Parathyroid adenoma (tissue), 2 donors: ENCODE results near the gene RAPSN.
A peak's percentile ranks its signal among the peaks of the same experiment; 100 is the strongest.
"Not testable (repeated sequence)": the region's sequence is repeated elsewhere in the genome, so short reads cannot be mapped to it uniquely, and the experiment has no call there.

Experiments
- H2AFZ ChIP-seq: fragments of 300-600 bp; sonication (generic); one replicate; pipeline ENCODE4 v1.7.0; 2017; ENCODE audit warnings: antibody characterized with exemption, mild to moderate bottlenecking
- H3K27ac ChIP-seq: fragments of 300-600 bp; sonication (generic); one replicate; pipeline ENCODE4 v1.7.0; 2017
- H3K27me3 ChIP-seq: fragments of 300-600 bp; sonication (generic); one replicate; pipeline ENCODE4 v1.7.0; 2017; ENCODE audit warnings: low read length; ENCODE audit not compliant: control insufficient read depth, insufficient read depth
- H3K36me3 ChIP-seq: fragments of 300-600 bp; sonication (generic); one replicate; pipeline ENCODE4 v1.7.0; 2017; ENCODE audit warnings: low read length; ENCODE audit not compliant: control insufficient read depth, insufficient read depth
- H3K4me1 ChIP-seq: fragments of 300-600 bp; sonication (generic); one replicate; pipeline ENCODE4 v1.7.0; 2017; ENCODE audit warnings: control low read depth
- H3K4me2 ChIP-seq: fragments of 300-600 bp; sonication (generic); one replicate; pipeline ENCODE4 v1.7.0; 2017; ENCODE audit warnings: low read length
- H3K4me3 ChIP-seq: fragments of 300-600 bp; sonication (generic); one replicate; pipeline ENCODE4 v1.7.0; 2017; ENCODE audit warnings: low read depth, low read length
- H3K79me2 ChIP-seq: fragments of 300-600 bp; sonication (generic); one replicate; pipeline ENCODE4 v1.7.0; 2017; ENCODE audit warnings: control low read depth
- H3K9ac ChIP-seq: fragments of 300-600 bp; sonication (generic); one replicate; pipeline ENCODE4 v1.7.0; 2017; ENCODE audit warnings: mild to moderate bottlenecking
- H3K9me3 ChIP-seq: fragments of 300-600 bp; sonication (generic); one replicate; pipeline ENCODE4 v1.7.0; 2017; ENCODE audit warnings: low read length; ENCODE audit not compliant: control insufficient read depth
- CTCF ChIP-seq: fragments of 300-600 bp; sonication (generic); IDR thresholded peaks from one replicate; pipeline ENCODE4 v1.7.0; 2017; ENCODE audit warnings: antibody characterized with exemption, mild to moderate bottlenecking
- donor health status: primary hyperparathyroidism.

Gene RAPSN

DNA sequence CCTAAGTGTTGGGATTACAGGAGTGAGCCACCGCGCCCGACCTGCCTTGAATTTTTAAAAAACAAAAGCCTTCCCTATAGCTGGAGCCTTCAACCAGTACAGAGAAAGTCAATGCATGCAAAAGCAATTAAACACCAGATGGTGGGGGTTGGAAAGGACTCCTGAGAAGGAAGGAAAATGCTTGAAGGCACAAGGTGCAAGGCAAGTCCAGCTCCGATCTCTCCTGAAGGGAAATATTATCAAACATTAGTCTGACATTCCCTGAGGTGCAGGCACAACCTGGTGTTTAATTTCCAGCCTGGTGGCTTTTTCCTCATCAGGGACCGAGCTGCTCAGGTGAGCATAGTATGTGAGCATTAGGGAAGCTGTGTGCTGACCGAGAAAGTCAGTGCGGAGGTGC is 12.9 kb upstream of the RAPSN start:
- no peaks in the 10 kb centered on the region for H3K9me3 ChIP-seq
- no peak overlapping the region for H3K4me2 ChIP-seq
- no peak overlapping the region for H3K27ac ChIP-seq
- TF ChIP-seq CTCF, result no peak
- H3K4me1 ChIP-seq, result peaks cover under 1% of the 10 kb centered on the region
- no peaks in the 10 kb centered on the region for H3K27me3 ChIP-seq
- H3K79me2 ChIP-seq, result no peaks in the 10 kb centered on the region
- H3K4me3 ChIP-seq, result no peak overlapping the region
- no peak overlapping the region for H2AFZ ChIP-seq
- no peak overlapping the region for H3K9ac ChIP-seq
- no peaks in the 10 kb centered on the region for H3K36me3 ChIP-seq

DNA sequence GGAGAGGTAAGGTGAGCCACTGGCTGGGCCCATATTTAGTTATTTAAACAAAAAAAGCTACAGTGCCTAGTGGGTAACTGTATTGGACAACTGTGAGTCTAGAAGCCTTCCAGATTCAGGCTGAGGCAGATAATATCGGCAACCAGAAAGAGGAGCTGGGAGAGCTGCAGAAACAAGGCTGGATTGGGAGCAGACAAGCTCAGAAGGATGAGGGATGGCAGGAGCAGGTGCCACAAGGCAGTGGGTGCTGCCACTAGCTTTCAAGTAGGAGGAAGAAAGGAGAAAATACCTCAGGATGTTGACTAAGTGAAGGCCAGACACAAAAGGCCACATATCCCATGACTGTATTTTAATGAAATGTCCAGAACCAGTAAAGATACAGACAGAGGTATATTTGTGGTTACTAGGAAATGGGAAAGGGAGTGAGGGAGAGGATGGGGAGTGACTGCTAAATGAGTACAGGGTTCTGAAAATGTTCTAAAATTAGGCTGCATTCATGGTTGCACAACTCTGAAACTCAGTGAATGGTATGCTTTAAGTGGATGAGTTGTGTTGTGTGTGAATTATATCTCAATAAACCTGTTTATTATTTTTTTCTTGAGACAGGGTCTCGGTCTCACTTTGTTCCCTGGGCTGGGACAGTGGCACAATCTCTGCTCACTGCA is 11.8 kb upstream of the RAPSN start:
- Histone ChIP-seq H3K4me3 (no peak overlapping the region), H3K27ac (no peak overlapping the region), H3K9ac (no peak overlapping the region), H3K79me2 (no peaks in the 10 kb centered on the region), H3K27me3 (no peaks in the 10 kb centered on the region), H3K9me3 (no peaks in the 10 kb centered on the region), H3K36me3 (no peaks in the 10 kb centered on the region), H3K4me2 (no peak overlapping the region), H3K4me1 (no peaks in the 10 kb centered on the region), H2AFZ (no peak overlapping the region)
- no peak for TF ChIP-seq CTCF

- H3K79me2 ChIP-seq, H3K4me2 ChIP-seq, H3K27me3 ChIP-seq, H3K4me1 ChIP-seq, H3K9ac ChIP-seq, H3K27ac ChIP-seq, H2AFZ ChIP-seq, H3K9me3 ChIP-seq, H3K36me3 ChIP-seq: not testable (repeated sequence)
- peak overlapping the region; percentile 1 for H3K4me3 ChIP-seq
- peak; percentile 64 for TF ChIP-seq CTCF
Observed at GRCh38 chr11:47454258-47454671, 5.3 kb upstream of the RAPSN start.

DNA sequence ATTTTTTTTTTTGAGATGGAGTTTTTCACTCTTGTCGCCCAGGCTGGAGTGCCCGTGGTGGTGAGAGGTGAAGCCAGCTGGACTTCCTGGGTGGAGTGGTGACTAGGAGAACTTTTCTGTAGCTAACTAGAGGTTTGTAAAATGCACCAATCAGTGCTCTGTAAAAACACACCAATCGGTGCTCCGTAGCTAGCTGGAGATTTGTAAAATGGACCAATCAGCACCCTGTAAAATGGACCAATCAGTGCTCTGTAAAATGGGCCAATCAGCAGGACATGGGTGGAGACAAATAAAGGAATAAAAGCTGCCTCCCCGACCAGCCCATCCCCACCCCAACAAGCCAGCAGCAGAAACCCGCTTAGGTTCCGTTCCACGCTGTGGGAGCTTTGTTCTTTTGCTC is 4.4 kb upstream of the RAPSN start:
- TF ChIP-seq CTCF, result no peak
- Histone ChIP-seq H3K27me3 (no peaks in the 10 kb centered on the region), H3K9ac (no peak overlapping the region), H3K79me2 (no peaks in the 10 kb centered on the region), H3K4me3 (no peak overlapping the region), H2AFZ (no peak overlapping the region), H3K36me3 (no peaks in the 10 kb centered on the region), H3K4me2 (no peak overlapping the region), H3K9me3 (no peaks in the 10 kb centered on the region), H3K4me1 (no peaks in the 10 kb centered on the region), H3K27ac (no peak overlapping the region)

DNA sequence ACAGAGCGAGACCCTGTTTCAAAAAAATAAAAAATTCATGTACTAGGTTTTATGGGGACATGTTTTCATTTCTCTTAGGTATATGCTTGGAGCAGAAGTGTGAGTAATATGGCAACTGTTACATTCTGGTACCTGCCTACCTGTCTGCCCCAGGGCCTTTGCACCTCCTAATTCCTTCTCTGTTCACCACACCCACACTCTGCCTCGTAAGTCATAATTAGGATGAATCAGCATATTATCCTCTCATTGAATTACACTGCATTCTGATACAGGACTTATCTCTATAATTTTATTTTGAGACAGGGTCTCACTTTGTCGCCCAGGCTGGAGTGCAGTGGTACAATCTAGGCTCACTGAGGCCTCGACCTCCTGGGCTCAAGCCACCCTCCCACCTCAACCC is 3.1 kb upstream of the RAPSN start:
- Histone ChIP-seq H3K4me2 (no peak overlapping the region), H3K4me3 (no peak overlapping the region), H3K27ac (no peak overlapping the region), H3K27me3 (no peaks in the 10 kb centered on the region), H3K36me3 (no peaks in the 10 kb centered on the region), H3K4me1 (no peaks in the 10 kb centered on the region), H3K79me2 (no peaks in the 10 kb centered on the region), H3K9ac (no peak overlapping the region), H2AFZ (no peak overlapping the region), H3K9me3 (no peaks in the 10 kb centered on the region)
- no peak for TF ChIP-seq CTCF
